ENCODE data around the gene RPL18. TPM values are rescaled to one million over a fixed set of nuclear protein-coding genes. Genes with fewer than 3 reads are reported as not detected.

RPL18 gene
- total RNA-seq, 4 donors from 2014 or later, result 2,067 to 3,423 (median 3,271) TPM

DNA sequence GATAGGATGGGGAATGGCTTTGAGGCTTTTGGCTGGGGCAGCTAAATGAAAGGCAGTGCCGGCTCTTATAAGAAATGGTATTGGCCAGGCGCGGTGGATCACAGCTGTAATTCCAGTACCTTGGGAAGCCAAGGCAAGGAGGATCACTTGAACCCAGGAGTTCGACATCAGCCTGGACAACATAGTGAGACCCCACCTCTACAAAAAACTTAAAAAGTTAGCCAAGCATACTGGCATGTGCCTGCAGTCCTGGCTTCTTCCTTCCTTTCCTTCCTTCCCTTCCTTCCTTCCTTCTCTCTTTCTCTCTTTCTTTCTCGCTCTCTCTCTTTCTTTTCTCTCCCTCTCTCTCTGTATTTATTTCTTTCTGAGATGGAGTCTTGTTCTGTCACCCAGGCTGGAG is 23.9 kb upstream of the RPL18 start:
- peaks cover 39% of the 10 kb centered on the region for H3K4me1 ChIP-seq
- TF ChIP-seq POLR2A (IDR thresholded peaks at IDR 0.05) (no peak), POLR2AphosphoS5 (IDR thresholded peaks at IDR 0.05) (no peak), EP300 (IDR thresholded peaks at IDR 0.05) (no peak)
- TF ChIP-seq, protein P1, sequence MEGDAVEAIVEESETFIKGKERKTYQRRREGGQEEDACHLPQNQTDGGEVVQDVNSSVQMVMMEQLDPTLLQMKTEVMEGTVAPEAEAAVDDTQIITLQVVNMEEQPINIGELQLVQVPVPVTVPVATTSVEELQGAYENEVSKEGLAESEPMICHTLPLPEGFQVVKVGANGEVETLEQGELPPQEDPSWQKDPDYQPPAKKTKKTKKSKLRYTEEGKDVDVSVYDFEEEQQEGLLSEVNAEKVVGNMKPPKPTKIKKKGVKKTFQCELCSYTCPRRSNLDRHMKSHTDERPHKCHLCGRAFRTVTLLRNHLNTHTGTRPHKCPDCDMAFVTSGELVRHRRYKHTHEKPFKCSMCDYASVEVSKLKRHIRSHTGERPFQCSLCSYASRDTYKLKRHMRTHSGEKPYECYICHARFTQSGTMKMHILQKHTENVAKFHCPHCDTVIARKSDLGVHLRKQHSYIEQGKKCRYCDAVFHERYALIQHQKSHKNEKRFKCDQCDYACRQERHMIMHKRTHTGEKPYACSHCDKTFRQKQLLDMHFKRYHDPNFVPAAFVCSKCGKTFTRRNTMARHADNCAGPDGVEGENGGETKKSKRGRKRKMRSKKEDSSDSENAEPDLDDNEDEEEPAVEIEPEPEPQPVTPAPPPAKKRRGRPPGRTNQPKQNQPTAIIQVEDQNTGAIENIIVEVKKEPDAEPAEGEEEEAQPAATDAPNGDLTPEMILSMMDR (IDR thresholded peaks at IDR 0.05), result no peak
- no peaks in the 10 kb centered on the region for H3K36me3 ChIP-seq
- no peak overlapping the region for H3K27ac ChIP-seq
- 85% methylated on average over 5 of the region's 5 CpGs for WGBS
- DNase-seq (ENCODE audit: low spot score in 2 of 2), result no peak
- no peaks in the 10 kb centered on the region for H3K27me3 ChIP-seq
- H3K9me3 ChIP-seq, result no peaks in the 10 kb centered on the region
- no peak overlapping the region for H3K4me3 ChIP-seq

DNA sequence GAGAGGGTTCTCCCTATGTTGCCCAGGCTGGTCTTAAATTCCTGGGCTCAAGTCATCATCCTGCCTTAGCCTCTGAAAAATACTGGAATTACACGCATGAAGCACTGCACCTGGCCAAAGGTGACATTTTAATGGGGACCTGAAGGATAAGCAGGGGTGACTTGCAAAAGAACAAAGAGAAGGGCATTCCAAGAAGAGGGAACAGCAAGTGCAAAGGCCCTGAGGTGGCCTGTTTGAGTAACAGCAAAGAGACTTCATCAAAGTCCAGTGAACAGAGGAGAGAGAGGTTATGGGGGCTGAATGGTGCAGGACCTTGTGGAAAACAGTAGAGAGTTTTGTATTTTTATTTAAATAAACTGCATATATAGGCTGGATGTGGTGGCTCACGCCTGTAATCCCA is 22.9 kb upstream of the RPL18 start:
- Histone ChIP-seq H3K4me1 (peaks cover 39% of the 10 kb centered on the region), H3K4me3 (no peak overlapping the region), H3K27ac (no peak overlapping the region), H3K27me3 (no peaks in the 10 kb centered on the region), H3K9me3 (no peaks in the 10 kb centered on the region), H3K36me3 (no peaks in the 10 kb centered on the region)
- DNase-seq (ENCODE audit: low spot score in 2 of 2), result no peak
- TF ChIP-seq, protein P1 (IDR thresholded peaks at IDR 0.05), result no peak
- no peak for TF ChIP-seq POLR2A (IDR thresholded peaks at IDR 0.05)
- no peak for TF ChIP-seq EP300 (IDR thresholded peaks at IDR 0.05)
- TF ChIP-seq POLR2AphosphoS5 (IDR thresholded peaks at IDR 0.05), result no peak
- WGBS, result 98% methylated on average over 2 of the region's 2 CpGs

DNA sequence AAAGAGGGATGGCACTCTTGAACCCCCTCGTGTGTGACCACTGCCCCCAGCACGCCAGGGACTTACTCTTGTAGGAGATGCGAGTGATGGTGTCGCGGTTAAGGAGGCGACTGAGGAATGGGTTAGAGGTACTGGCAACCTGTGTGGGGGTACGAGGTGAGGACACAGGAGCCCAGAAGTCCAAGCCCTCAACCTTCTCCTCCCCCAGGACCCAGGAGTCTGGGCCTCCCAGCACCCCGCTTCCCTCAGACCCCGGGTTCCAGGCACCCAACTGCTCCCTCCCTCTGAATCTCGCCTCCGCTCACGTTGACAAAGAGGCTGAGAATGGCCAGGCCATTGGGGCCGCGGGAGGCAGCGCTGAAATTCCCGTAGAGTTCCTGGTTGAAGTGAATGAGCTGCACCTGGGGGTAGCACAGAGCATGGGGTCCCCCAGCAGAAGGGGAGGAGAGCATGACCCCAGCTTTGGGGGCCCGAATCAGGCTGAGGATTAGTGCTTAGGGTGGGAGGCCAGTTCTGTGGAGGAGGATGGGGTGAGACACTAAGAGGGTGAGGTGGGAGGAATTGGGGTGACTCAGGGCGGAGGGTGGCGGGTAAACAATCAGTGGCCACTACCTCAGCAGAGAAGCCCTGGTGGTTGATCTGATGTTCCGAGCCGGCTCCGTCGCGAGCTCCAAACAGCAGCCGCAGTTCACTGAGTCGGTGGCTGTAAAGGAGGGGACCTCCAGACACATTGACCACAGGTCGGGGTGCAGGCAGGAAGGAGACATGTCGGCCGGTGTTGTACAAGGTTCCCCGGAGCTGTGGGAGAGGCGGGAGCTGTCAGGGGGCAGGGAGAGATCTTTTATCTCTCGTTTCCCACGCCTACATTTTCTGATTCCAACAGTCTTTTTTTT is 20.8 kb upstream of the RPL18 start:
- DNase-seq (ENCODE audit: low spot score in 2 of 2), result peak in 1 of 2 donors; percentile 71
- TF ChIP-seq POLR2AphosphoS5 (IDR thresholded peaks at IDR 0.05) (no peak), EP300 (IDR thresholded peaks at IDR 0.05) (no peak), POLR2A (IDR thresholded peaks at IDR 0.05) (no peak)
- TF ChIP-seq, protein P1 (IDR thresholded peaks at IDR 0.05), result no peak

DNA sequence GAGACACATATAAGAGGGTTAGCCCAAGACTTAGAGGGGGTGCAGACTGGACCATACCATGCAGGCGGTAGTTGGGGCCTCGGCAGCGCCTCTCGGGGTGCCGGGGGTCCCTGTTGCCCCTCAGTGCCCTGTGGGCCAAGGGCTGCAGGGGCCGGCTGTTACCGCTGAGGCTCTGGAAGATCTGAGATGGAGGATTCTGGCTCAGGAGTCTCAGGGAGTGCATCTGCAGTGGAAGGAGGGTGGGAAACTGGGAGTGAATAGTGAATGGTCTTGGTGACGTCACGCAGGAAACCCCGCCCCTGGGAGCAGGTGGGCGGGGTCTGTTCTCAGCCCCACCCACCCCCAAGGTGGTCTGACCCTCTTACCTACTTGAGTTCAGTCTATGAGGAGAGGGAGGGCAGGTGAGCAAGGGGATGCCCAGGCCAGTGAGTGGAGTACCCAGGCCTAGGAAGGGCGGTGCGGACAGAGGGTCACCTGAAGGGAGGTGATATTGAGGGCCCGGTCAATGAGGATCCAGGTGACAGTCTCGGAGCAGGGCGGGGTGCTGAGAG is 19.9 kb upstream of the RPL18 start:
- WGBS, result 72% methylated on average over 16 of the region's 16 CpGs
- Histone ChIP-seq H3K4me3 (peak overlapping the region; percentile 82), H3K9me3 (no peaks in the 10 kb centered on the region), H3K27me3 (no peaks in the 10 kb centered on the region), H3K36me3 (no peaks in the 10 kb centered on the region), H3K27ac (peak overlapping the region; percentile 94), H3K4me1 (peaks cover 40% of the 10 kb centered on the region)
- peak in 1 of 2 donors; percentile 67 for DNase-seq (ENCODE audit: low spot score in 2 of 2)
- TF ChIP-seq, protein P1 (IDR thresholded peaks at IDR 0.05), result no peak
- no peak for TF ChIP-seq POLR2AphosphoS5 (IDR thresholded peaks at IDR 0.05)
- TF ChIP-seq EP300 (IDR thresholded peaks at IDR 0.05), result no peak
- TF ChIP-seq POLR2A (IDR thresholded peaks at IDR 0.05), result no peak

More for the DNA sequence above, 20.8 kb upstream of the RPL18 start:
- Histone ChIP-seq H3K4me1 (peaks cover 36% of the 10 kb centered on the region), H3K4me3 (peak overlapping the region; percentile 7), H3K36me3 (no peaks in the 10 kb centered on the region), H3K27me3 (no peaks in the 10 kb centered on the region), H3K9me3 (no peaks in the 10 kb centered on the region), H3K27ac (no peak overlapping the region)
- 68% methylated on average over 33 of the region's 33 CpGs for WGBS
